ENCODE measurements around the gene CPTP.
"Not testable (repeated sequence)": the region's sequence is repeated elsewhere in the genome, so short reads cannot be mapped to it uniquely, and the experiment has no call there.

The CPTP gene

GRCh38 chr1:1352786-1353388, 28.3 kb downstream of the CPTP start:
- no peak for DNase-seq

GRCh38 chr1:1353389-1354151, 29.0 kb downstream of the CPTP start:
- no peak for DNase-seq

- DNase-seq, result no peak
Observed at GRCh38 chr1:1354271-1355247, 30.0 kb downstream of the CPTP start.

GRCh38 chr1:1355416-1355815, 30.8 kb downstream of the CPTP start:
- peak; percentile 11 for DNase-seq

- DNase-seq, result no peak
Observed at GRCh38 chr1:1356166-1356795, 31.7 kb downstream of the CPTP start.

- DNase-seq, result no peak
Observed at GRCh38 chr1:1356796-1357401, 32.3 kb downstream of the CPTP start.

- no peak for DNase-seq
Observed at GRCh38 chr1:1357871-1358432, 33.4 kb downstream of the CPTP start.

- no peak for DNase-seq
Observed at GRCh38 chr1:1358433-1359271, 34.0 kb downstream of the CPTP start, which contains the start of gene MXRA8. TSS of gene MXRA8 (minus strand) at chr1:1358555. CDS start at chr1:1358504, 51 bp downstream.

GRCh38 chr1:1359308-1359663, 34.7 kb downstream of the CPTP start:
- no peak for DNase-seq

- no peak for DNase-seq
Observed at GRCh38 chr1:1359664-1360468, 35.3 kb downstream of the CPTP start.

- DNase-seq, result no peak
Observed at GRCh38 chr1:1360506-1361169, 36.0 kb downstream of the CPTP start.

- DNase-seq, result no peak
Observed at GRCh38 chr1:1361233-1361981, 36.8 kb downstream of the CPTP start.

- peak; percentile 40 for DNase-seq
Observed at GRCh38 chr1:1361982-1362423, 37.4 kb downstream of the CPTP start.

- DNase-seq, result no peak
Observed at GRCh38 chr1:1364266-1364665, 39.7 kb downstream of the CPTP start.

- DNase-seq, result no peak
Observed at GRCh38 chr1:1365875-1366698, 41.5 kb downstream of the CPTP start.

GRCh38 chr1:1366699-1367066, 42.1 kb downstream of the CPTP start:
- no peak for DNase-seq

GRCh38 chr1:1367315-1367714, 42.7 kb downstream of the CPTP start:
- no peak for DNase-seq

- not testable (repeated sequence) for DNase-seq
Observed at GRCh38 chr1:1370094-1370493, 45.5 kb downstream of the CPTP start.
